ENCODE data around the gene PIK3R3. TPM values are rescaled to one million over a fixed set of nuclear protein-coding genes. Genes with fewer than 3 reads are reported as not detected.

The PIK3R3 gene
- total RNA-seq, 2 donors from 2014 or later, result 18.4 to 19.0 TPM

DNA sequence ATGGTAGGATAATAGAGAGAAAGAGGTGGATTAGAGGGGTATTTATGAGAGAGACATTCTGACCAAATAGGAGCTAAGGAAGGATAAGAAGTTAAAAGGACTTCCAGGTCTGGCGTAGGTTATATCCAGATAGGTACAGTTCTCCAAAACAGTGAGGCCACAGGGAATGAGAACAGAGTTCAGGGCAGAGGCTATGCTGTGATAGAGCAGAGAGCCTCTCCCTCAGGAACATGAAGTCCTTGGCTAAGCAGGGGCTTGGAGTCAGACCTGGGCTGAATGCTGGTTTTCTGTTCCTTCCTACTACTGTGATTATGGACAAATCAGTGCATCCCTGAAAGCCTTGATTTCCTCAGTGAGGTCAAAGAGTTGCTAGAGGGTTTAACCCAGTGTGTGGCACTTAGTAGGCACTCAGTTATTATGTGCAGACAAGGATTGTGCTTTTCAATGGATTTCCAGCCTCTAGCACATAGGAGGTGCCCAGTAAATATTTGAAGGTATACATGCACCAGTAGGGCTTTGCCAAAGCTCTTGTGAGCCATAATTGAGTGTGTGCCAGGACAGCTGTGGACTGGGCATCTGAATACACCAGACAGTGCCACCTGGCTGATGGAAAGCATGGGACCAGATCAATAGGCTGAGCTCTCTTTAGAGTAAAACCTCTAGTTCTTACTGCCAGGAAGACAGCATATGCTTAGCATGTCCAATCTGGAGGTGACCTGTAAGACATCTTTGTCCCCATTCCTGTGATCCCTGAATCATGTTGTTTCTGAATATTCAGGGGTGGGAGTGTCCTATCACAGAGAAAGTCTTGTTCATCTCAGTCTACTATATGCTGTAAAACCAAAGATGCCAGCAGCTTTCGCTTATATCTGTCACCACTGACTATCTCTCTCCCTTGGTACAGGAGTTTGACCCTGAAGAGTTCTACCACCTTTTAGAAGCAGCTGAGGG is 111.1 kb downstream of the PIK3R3 start:
- H3K4me3 ChIP-seq (ENCODE audit: low read length), result no peak overlapping the region
- WGBS, 2 experiments (ENCODE audit: insufficient coverage in 1 of 2, insufficient read length in 1 of 2), result 96 to 100% methylated on average over 2 of the region's 2 CpGs
- peaks cover 13% of the 10 kb centered on the region for H3K9me3 ChIP-seq (ENCODE audit: control insufficient read depth, low read length)
- Mint-ChIP-seq H3K36me3 (ENCODE audit: low read depth) (peaks cover 36% of the 10 kb centered on the region), H3K4me3 (no peak overlapping the region), H3K4me1 (no peaks in the 10 kb centered on the region), H3K27ac (no peak overlapping the region), H3K9me3 (no peaks in the 10 kb centered on the region), H3K27me3 (ENCODE audit: insufficient read depth) (no peaks in the 10 kb centered on the region)
- H3K9ac ChIP-seq (ENCODE audit: extremely low read depth, low read length, poor library complexity, severe bottlenecking), result no peak overlapping the region
- no peak for TF ChIP-seq CTCF (conservative IDR thresholded peaks at IDR 0.05)
- no peak for DNase-seq
- H3K27ac ChIP-seq (ENCODE audit: low read depth, low read length), result no peak overlapping the region
- peaks cover 44% of the 10 kb centered on the region for H3K36me3 ChIP-seq (ENCODE audit: control insufficient read depth, insufficient read depth, low read length)
- no peaks in the 10 kb centered on the region for H3K27me3 ChIP-seq (ENCODE audit: control insufficient read depth, insufficient read depth, low read length, poor library complexity, severe bottlenecking)
- no peaks in the 10 kb centered on the region for H3K4me1 ChIP-seq (ENCODE audit: control insufficient read depth, insufficient read depth, low read length)

DNA sequence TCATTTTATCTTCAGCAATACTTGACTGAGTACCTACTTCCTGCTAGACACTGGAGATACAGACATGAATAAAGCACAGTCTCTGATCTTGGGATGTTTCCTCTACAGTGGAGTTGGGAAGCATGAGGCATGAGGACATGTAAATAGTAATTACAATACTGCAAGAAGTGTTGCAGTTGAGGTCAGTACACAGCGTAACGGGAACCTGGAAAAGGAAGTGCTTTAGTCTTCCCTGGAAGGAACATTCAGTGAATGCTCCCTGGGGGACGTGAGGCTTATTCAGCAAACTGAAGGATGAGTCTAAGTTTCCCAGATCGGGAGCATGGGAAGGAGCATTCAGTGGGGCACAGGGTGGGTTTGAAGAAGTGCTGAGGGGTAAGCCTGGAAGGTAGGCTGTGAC is 112.4 kb downstream of the PIK3R3 start:
- DNase-seq, result no peak
- no peak overlapping the region for H3K4me3 Mint-ChIP-seq
- Histone ChIP-seq H3K36me3 (ENCODE audit: control insufficient read depth, insufficient read depth, low read length) (peaks cover 37% of the 10 kb centered on the region), H3K27me3 (ENCODE audit: control insufficient read depth, insufficient read depth, low read length, poor library complexity, severe bottlenecking) (no peaks in the 10 kb centered on the region), H3K4me3 (ENCODE audit: low read length) (no peak overlapping the region), H3K4me1 (ENCODE audit: control insufficient read depth, insufficient read depth, low read length) (no peaks in the 10 kb centered on the region), H3K9ac (ENCODE audit: extremely low read depth, low read length, poor library complexity, severe bottlenecking) (no peak overlapping the region), H3K9me3 (ENCODE audit: control insufficient read depth, low read length) (peaks cover 13% of the 10 kb centered on the region), H3K27ac (ENCODE audit: low read depth, low read length) (no peak overlapping the region)
- H3K27me3 Mint-ChIP-seq (ENCODE audit: insufficient read depth), result no peaks in the 10 kb centered on the region
- H3K36me3 Mint-ChIP-seq (ENCODE audit: low read depth), result peaks cover 32% of the 10 kb centered on the region
- peaks cover 2% of the 10 kb centered on the region for H3K9me3 Mint-ChIP-seq
- 93 to 98% methylated on average over 4 of the region's 4 CpGs for WGBS, 2 experiments (ENCODE audit: insufficient coverage in 1 of 2, insufficient read length in 1 of 2)
- no peak overlapping the region for H3K27ac Mint-ChIP-seq
- no peak for TF ChIP-seq CTCF (conservative IDR thresholded peaks at IDR 0.05)
- H3K4me1 Mint-ChIP-seq, result no peaks in the 10 kb centered on the region

- Mint-ChIP-seq H3K4me3 (no peak overlapping the region), H3K27ac (no peak overlapping the region), H3K36me3 (ENCODE audit: low read depth) (peaks cover 30% of the 10 kb centered on the region)
Measured at GRCh38 chr1:46019348-46019747, 113.1 kb downstream of the PIK3R3 start.

More at GRCh38 chr1:46019348-46019747, 113.1 kb downstream of the PIK3R3 start:
- DNase-seq, result no peak
- Mint-ChIP-seq H3K27me3 (ENCODE audit: insufficient read depth) (no peaks in the 10 kb centered on the region), H3K9me3 (peaks cover 2% of the 10 kb centered on the region), H3K4me1 (no peaks in the 10 kb centered on the region)
- 90 to 92% methylated on average over 4 to 7 of the region's 7 CpGs for WGBS, 2 experiments (ENCODE audit: insufficient coverage in 1 of 2, insufficient read length in 1 of 2)
- Histone ChIP-seq H3K9me3 (ENCODE audit: control insufficient read depth, low read length) (peaks cover 9% of the 10 kb centered on the region), H3K4me1 (ENCODE audit: control insufficient read depth, insufficient read depth, low read length) (no peaks in the 10 kb centered on the region), H3K4me3 (ENCODE audit: low read length) (no peak overlapping the region), H3K27ac (ENCODE audit: low read depth, low read length) (no peak overlapping the region), H3K9ac (ENCODE audit: extremely low read depth, low read length, poor library complexity, severe bottlenecking) (no peak overlapping the region), H3K36me3 (ENCODE audit: control insufficient read depth, insufficient read depth, low read length) (peaks cover 33% of the 10 kb centered on the region), H3K27me3 (ENCODE audit: control insufficient read depth, insufficient read depth, low read length, poor library complexity, severe bottlenecking) (no peaks in the 10 kb centered on the region)
- TF ChIP-seq CTCF (conservative IDR thresholded peaks at IDR 0.05), result no peak
